ENCODE results near the gene CBX2. TPM values are rescaled to one million over a fixed set of nuclear protein-coding genes. Genes with fewer than 3 reads are reported as not detected.

CBX2 gene
- total RNA-seq, 2 donors from 2014 or later, result 2.4 to 5.6 TPM

DNA sequence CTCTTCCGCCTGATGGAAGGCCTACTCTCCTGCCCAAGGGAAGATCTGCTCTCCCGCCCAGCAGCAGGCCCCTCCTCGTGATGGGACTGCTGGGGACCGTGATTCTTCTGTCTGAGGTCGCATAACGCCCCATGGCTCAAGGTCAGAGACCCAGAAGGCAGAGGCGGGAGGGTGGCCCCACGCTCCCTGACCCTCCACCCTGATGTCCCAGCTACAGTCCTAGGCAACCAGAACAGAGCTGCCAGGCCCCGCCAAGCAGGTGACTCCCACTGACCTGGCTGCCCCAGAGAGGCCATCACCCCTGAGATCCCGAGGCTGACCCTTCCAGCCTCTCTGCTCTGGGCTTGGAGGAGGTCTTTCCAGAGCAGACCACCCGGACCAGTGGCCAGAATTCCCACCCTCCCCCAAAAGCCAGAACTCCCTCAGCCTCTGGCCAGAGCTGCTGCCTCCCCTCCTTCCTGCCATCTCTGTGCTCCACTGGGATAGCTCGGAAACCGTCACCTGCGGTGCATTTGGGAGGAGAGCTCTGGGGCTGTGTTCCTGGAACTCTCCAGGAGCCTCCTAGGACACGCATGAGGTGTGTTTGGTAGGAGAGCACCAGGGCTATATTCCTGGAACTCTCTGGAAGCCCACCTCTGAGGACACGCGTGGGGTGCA lies 39.9 kb upstream of the CBX2 start:
- Mint-ChIP-seq H3K27me3 (ENCODE audit: low read depth) (peaks cover 22% of the 10 kb centered on the region), H3K9me3 (no peaks in the 10 kb centered on the region), H3K4me3 (no peak overlapping the region), H3K36me3 (ENCODE audit: insufficient read depth in 2 of 2) (no peaks in the 10 kb centered on the region), H3K27ac (no peak overlapping the region), H3K4me1 (ENCODE audit: low read depth) (peaks cover 6% of the 10 kb centered on the region)
- ATAC-seq (replicated peaks in 1 of 2) (no peak), DNase-seq (no peak)

DNA sequence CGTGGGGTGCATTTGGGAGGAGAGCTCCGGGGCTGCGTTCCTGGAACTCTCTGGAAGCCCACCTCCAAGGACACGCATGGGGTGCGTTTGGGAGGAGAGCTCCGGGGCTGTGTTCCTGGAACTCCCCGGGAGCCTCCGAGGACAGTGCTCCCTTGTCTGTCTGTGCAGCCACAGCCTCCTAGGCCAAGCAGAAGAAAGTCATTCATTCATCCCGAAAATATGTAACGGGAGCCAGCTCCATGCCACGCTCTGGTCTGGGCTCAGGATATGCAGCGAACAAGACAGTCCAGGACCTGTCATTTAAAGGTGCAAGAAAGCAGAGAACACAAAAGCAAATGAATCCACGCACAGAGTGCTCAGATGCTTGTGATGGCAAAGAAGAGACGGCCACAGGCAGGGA lies 39.3 kb upstream of the CBX2 start:
- DNase-seq (no peak), ATAC-seq (replicated peaks in 1 of 2) (no peak)
- no peaks in the 10 kb centered on the region for H3K36me3 Mint-ChIP-seq (ENCODE audit: insufficient read depth in 2 of 2)
- H3K27me3 Mint-ChIP-seq (ENCODE audit: low read depth), result peaks cover 22% of the 10 kb centered on the region
- H3K9me3 Mint-ChIP-seq, result no peaks in the 10 kb centered on the region
- no peak overlapping the region for H3K4me3 Mint-ChIP-seq
- no peak overlapping the region for H3K27ac Mint-ChIP-seq
- no peaks in the 10 kb centered on the region for H3K4me1 Mint-ChIP-seq (ENCODE audit: low read depth)

DNA sequence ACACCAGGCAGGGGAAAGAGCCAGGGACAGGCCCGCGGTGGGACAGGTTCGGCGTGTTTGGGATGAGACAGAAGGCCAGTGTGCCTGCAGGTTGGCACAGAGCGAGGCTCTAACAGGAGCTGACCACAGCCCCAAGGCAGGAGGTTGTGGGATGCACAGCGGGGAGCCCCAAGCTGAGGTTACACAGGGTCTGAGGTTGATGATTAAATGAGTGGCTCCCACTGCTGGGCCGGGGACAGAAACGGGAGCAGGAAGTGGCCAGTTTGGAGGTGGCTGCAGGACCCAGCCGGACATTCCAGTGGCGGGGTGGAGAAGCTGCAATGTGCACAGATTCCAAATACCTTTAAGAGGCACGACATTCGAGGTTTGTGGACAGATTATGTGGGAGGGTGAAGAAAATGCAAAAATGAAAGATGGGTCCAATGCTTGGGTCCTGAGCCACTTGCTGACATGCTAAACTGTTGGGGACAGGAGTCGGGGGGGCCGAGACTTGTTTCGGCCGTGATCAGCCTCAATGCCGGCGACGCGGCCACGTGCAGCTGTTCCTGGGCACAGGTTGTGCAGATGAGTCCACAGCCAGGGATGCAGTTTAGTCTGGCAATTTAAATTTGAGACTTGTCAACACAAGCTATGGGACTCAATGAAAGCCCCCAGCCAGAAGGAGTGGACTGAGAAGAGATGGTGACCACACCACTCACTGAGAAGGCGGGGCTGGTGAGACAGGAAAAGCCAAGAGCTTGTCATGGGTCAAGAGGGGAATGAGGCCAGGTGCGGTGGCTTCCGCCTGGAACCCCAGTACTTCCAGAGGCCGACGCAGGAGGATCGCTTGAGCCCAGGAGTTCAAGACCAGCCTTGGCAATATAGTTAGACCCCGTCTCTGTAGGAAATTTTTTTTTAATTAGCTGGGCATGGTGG lies 38.5 kb upstream of the CBX2 start:
- Mint-ChIP-seq H3K4me1 (ENCODE audit: low read depth) (no peaks in the 10 kb centered on the region), H3K4me3 (no peak overlapping the region), H3K9me3 (no peaks in the 10 kb centered on the region), H3K27ac (no peak overlapping the region), H3K27me3 (ENCODE audit: low read depth) (peaks cover 22% of the 10 kb centered on the region), H3K36me3 (ENCODE audit: insufficient read depth in 2 of 2) (no peaks in the 10 kb centered on the region)
- no peak for DNase-seq
- ATAC-seq (replicated peaks in 1 of 2), result no peak

DNA sequence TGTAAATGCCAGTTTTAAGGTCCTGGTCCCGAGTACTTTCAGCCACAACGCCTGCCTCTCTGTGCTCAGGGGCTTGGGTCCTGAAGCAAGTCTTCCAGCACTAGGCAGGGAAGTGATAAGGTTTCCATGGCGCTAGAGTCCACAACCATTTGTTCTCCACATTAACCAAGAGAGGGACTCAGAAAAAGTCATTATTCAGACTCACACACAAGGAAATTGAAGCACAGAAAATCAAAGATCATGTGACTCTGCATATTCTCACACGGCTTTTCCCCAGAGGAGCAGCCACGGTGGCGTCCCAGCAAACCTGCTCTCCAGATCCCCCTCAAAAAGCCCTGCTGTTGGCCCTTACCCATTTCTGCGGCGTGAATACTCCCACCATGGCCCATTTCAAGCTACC lies 37.5 kb upstream of the CBX2 start:
- Mint-ChIP-seq H3K36me3 (ENCODE audit: insufficient read depth in 2 of 2) (no peaks in the 10 kb centered on the region), H3K9me3 (no peaks in the 10 kb centered on the region), H3K27me3 (ENCODE audit: low read depth) (peaks cover 26% of the 10 kb centered on the region), H3K27ac (no peak overlapping the region), H3K4me1 (ENCODE audit: low read depth) (peaks cover 5% of the 10 kb centered on the region), H3K4me3 (no peak overlapping the region)
- ATAC-seq (replicated peaks in 1 of 2) (no peak), DNase-seq (no peak)

DNA sequence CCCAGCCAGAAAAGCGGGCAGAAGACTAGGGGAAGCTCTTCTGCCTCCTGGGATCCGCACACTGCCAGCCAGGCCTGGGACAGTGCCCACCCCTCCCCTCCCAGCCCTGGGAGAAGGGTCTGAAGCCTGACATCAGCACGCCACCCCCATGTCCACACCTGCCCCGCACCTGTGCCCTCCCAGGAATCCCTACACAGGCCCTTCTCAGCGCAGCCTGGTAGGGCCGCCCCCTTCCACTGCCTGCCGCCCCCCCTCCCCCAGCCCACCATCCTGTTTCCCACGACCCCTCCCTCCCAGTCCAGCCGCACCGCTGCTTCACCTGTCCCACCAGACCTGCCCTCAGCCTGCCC lies 36.6 kb upstream of the CBX2 start:
- Mint-ChIP-seq H3K27me3 (ENCODE audit: low read depth) (peaks cover 28% of the 10 kb centered on the region), H3K4me3 (no peak overlapping the region), H3K27ac (no peak overlapping the region), H3K9me3 (no peaks in the 10 kb centered on the region), H3K4me1 (ENCODE audit: low read depth) (peaks cover 13% of the 10 kb centered on the region), H3K36me3 (ENCODE audit: insufficient read depth in 2 of 2) (no peaks in the 10 kb centered on the region)
- ATAC-seq (replicated peaks in 1 of 2) (no peak), DNase-seq (no peak)

DNA sequence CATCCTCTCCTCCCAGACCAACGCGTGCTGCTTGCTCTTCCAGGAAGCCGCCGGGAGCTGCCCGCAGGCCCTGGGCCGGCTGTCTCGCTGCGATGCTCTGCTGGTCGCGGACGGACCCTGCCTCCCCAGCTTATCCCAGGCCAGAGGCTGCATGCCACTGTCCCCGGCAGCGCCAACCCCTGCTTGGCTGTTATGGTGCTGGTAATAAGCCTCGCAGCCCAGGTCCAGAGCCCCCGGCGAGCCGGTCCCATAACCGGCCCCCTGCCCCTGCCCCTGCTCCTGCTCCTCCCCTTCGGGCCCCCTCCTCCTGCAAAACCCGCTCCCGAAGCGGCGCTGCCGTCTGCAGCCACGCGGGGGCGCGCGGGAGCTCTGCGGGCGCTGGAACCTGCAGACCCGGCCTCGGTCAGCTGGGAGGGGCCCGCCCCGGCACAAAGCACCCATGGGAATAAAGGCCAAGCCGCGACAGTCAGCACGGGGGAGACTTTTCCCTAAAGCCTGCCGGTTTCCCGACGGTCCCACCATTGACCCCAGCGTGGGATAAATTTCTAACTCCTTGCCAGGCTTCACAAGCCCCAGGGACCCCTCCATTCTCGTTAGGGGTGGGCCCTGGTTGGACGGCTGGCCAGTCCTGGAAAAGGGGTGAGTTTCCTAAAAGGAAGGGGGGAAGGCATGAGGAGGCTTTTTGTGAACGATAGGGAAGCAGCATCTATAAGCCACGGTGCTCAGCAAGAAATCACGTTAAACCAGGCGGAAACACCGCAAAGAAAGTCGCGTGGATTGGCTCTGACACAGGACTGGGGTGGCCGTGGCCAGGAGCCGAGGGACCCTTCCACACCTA lies 36.0 kb upstream of the CBX2 start:
- Mint-ChIP-seq H3K4me1 (ENCODE audit: low read depth) (peaks cover 15% of the 10 kb centered on the region), H3K36me3 (ENCODE audit: insufficient read depth in 2 of 2) (no peaks in the 10 kb centered on the region), H3K27me3 (ENCODE audit: low read depth) (peaks cover 31% of the 10 kb centered on the region), H3K4me3 (no peak overlapping the region), H3K27ac (no peak overlapping the region), H3K9me3 (no peaks in the 10 kb centered on the region)
- DNase-seq (peak; percentile 78 to 87), ATAC-seq (replicated peaks in 1 of 2) (peak; percentile 59 to 63)

DNA sequence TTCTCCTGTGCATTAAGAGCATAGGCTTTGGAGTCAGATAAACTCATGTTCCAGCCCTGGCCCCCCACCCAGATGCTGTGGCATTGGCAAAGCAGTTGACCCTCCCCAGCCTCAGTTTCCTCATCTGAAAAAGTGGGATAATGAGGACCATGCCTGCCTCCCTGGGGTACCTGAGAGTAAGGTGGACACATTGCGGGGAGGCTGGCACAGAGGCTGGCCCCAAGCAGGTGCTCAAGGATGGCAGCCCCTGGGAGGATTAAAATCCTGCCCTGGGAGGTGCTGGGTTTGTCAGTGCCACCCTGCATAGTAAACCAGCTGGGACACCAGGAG lies 35.4 kb upstream of the CBX2 start:
- DNase-seq (no peak), ATAC-seq (replicated peaks in 1 of 2) (no peak)
- Mint-ChIP-seq H3K4me1 (ENCODE audit: low read depth) (peaks cover 15% of the 10 kb centered on the region), H3K36me3 (ENCODE audit: insufficient read depth in 2 of 2) (no peaks in the 10 kb centered on the region), H3K4me3 (no peak overlapping the region), H3K27me3 (ENCODE audit: low read depth) (peaks cover 36% of the 10 kb centered on the region), H3K27ac (no peak overlapping the region), H3K9me3 (no peaks in the 10 kb centered on the region)

DNA sequence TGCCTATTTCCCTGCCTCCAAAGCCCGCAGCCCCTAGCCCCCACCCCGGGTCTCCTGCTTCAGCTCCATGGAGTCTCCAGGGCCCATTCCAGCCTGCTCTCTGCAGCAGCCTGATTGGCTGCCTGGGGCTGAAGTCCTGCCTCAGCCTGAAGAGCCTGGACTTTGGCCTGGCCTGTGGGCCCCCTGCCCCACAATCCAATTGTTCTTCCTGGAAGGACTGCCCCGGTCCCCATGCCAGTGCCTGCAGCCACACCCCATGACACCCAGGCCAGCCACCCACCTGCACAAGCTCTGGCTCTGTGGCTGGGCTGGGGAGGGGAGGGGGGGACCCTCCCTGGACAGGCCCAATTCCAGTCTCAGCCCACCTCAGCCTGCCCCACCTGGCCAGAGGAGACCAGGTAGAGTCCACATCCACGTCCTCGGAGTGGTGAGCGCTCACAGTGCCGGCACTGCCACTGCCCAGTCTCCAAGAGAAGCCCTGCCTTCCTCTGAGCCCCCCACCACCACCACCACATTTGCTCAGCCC lies 34.9 kb upstream of the CBX2 start:
- H3K27ac Mint-ChIP-seq, result no peak overlapping the region
- no peak for ATAC-seq (replicated peaks in 1 of 2)
- H3K27me3 Mint-ChIP-seq (ENCODE audit: low read depth), result peaks cover 41% of the 10 kb centered on the region
- no peak overlapping the region for H3K4me3 Mint-ChIP-seq
- H3K36me3 Mint-ChIP-seq (ENCODE audit: insufficient read depth in 2 of 2), result no peaks in the 10 kb centered on the region
- DNase-seq, result no peak
- H3K4me1 Mint-ChIP-seq (ENCODE audit: low read depth), result peaks cover 15% of the 10 kb centered on the region
- no peaks in the 10 kb centered on the region for H3K9me3 Mint-ChIP-seq

DNA sequence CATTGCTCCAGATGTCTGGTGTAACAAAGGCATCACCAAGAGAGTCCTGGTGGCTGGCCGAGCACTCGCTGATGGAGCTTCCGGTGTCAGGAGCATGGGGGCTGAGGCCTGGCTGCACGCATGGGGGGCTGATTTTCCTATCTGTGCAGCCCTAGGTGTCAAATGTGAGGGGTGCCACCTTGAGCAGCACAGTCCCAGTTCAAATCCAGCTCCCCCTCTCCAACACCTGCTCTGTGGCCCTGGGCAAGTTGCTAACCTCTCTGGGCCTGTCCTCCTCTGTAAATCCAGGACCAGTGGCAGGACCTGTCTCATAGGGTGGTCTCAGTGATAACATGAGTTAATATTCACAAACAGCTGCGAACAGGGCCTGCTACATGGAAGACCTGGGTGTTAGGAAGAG lies 34.3 kb upstream of the CBX2 start:
- H3K4me3 Mint-ChIP-seq, result no peak overlapping the region
- no peaks in the 10 kb centered on the region for H3K9me3 Mint-ChIP-seq
- H3K36me3 Mint-ChIP-seq (ENCODE audit: insufficient read depth in 2 of 2), result no peaks in the 10 kb centered on the region
- H3K27ac Mint-ChIP-seq, result no peak overlapping the region
- DNase-seq (no peak), ATAC-seq (replicated peaks in 1 of 2) (no peak)
- peaks cover 41% of the 10 kb centered on the region for H3K27me3 Mint-ChIP-seq (ENCODE audit: low read depth)
- peaks cover 15% of the 10 kb centered on the region for H3K4me1 Mint-ChIP-seq (ENCODE audit: low read depth)

DNA sequence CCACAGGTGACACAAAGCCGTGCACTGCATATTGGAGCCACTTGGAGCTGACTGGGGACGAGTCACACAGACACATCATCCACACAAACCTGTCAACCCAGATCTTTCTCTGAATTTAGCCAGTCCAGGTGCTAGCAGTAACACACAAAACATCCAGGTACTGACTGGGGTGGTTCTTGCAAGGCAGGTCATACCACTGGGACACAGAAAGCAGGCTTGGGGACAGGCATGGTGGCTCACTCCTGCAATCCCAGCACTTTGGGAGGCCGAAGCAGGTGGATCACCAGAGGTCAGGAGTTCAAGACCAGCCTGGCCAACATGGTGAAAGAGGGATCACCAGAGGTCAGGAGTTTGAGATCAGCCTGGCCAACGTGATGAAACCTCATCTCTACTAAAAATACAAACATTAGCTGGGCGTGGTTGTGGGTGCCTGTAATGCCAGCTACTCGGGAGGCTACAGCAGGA lies 32.3 kb upstream of the CBX2 start:
- DNase-seq (no peak), ATAC-seq (replicated peaks in 1 of 2) (peak in 1 of 2 donors; percentile 33)
- Mint-ChIP-seq H3K9me3 (no peaks in the 10 kb centered on the region), H3K4me1 (ENCODE audit: low read depth) (peaks cover 15% of the 10 kb centered on the region), H3K4me3 (peak overlapping the region; percentile 61 to 62), H3K27ac (peak overlapping the region; percentile 60), H3K27me3 (ENCODE audit: low read depth) (peaks cover 31% of the 10 kb centered on the region), H3K36me3 (ENCODE audit: insufficient read depth in 2 of 2) (no peaks in the 10 kb centered on the region)

DNA sequence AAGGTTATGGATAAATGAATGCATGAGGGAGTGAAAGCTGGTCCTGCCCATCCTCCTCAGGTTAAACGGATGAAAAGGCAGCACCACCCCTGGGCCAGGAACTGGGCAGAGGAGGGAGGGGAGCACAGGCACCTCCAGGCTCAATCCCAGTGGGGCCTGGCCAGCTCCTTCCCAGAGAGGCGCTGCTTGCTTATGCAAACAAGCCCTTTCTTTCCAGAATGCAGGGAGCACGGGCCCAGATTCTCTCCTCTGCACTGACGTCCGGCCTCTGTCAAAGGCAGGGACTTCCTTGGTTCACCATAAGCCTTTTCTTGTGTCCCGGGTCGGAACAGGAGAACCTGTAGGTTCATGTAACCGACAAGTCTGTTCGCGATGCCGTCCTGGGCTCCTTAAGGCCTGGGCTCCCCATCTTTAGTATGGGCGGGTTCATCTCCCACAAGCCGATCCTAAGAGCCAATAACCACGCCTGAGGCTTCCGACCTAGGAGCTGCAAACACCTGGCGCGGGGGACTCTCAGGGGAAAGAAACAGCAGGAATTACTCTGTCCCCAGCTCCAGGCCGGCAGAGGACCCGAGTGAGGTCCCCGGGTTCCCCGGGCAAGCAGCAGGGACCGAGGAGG lies 30.9 kb upstream of the CBX2 start:
- H3K27me3 Mint-ChIP-seq (ENCODE audit: low read depth), result peaks cover 43% of the 10 kb centered on the region

DNA sequence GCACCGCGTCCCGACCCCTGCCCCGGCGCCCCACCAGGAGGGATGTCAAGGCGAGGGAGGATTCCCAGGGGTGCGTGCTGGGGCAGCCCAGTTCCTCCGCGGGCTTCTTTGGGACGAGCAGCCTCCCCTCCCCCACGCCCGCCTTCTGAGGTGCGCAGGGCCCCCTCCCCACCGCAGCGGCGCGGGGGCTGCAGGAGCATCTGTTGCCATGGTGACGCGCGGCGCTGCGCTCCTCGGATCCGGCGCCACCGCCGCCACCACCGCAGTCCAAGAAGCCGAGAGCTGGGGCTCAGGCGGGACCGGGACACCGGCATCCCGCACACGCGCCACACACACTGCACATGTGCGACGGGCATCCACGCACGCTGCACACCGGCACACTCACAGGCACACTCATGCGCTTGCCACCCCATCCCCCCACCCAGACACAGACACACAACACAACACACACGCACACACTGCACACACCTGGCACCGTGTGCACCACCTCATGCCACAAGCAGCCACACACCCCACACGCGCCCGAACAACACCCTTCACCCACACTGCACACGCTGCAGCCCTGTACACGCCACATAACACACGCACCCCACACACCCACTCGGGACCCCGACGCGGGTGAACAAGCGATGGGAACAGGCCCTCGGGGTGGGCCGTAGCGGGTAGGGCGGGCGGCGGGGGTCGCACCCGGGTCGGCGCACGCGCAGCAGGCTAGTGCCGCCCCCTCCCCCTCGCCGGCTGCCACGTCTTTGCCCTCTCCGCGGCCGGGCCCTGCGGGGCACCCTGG lies 30.2 kb upstream of the CBX2 start:
- Mint-ChIP-seq H3K27me3 (ENCODE audit: low read depth) (peaks cover 44% of the 10 kb centered on the region), H3K4me3 (peak overlapping the region; percentile 62 to 67), H3K36me3 (ENCODE audit: insufficient read depth in 2 of 2) (no peaks in the 10 kb centered on the region), H3K4me1 (ENCODE audit: low read depth) (peaks cover 28% of the 10 kb centered on the region), H3K27ac (no peak overlapping the region), H3K9me3 (no peaks in the 10 kb centered on the region)
- peak in 1 of 2 donors; percentile 9 for DNase-seq
- ATAC-seq (replicated peaks in 1 of 2), result no peak

More for the DNA sequence above, 30.9 kb upstream of the CBX2 start:
- Mint-ChIP-seq H3K9me3 (no peaks in the 10 kb centered on the region), H3K36me3 (ENCODE audit: insufficient read depth in 2 of 2) (no peaks in the 10 kb centered on the region), H3K4me3 (peak overlapping the region; percentile 27 to 47), H3K4me1 (ENCODE audit: low read depth) (peaks cover 23% of the 10 kb centered on the region), H3K27ac (no peak overlapping the region)
- DNase-seq, result no peak
- no peak for ATAC-seq (replicated peaks in 1 of 2)
